GM10266 (cell line): Measurements from ENCODE around the gene ST6GALNAC4.

ENCODE experiments used
- DNase-seq: peaks from one replicate; pipeline ENCODE4 v3.0.0; 2012; ENCODE audit errors: extremely low spot score
- TF ChIP-seq, protein P1 (sequence below): IDR thresholded peaks from 2 replicates; pipeline ENCODE4 v1.5.1; 2012; ENCODE audit warnings: mild to moderate bottlenecking, low read depth; ENCODE audit not compliant: control insufficient read depth, insufficient read depth; ENCODE audit errors: missing control alignments

Gene ST6GALNAC4

GRCh38 chr9:127862075-127863011, 54.5 kb downstream of the ST6GALNAC4 start:
- peak; percentile 56 for DNase-seq
- TF ChIP-seq, protein P1, sequence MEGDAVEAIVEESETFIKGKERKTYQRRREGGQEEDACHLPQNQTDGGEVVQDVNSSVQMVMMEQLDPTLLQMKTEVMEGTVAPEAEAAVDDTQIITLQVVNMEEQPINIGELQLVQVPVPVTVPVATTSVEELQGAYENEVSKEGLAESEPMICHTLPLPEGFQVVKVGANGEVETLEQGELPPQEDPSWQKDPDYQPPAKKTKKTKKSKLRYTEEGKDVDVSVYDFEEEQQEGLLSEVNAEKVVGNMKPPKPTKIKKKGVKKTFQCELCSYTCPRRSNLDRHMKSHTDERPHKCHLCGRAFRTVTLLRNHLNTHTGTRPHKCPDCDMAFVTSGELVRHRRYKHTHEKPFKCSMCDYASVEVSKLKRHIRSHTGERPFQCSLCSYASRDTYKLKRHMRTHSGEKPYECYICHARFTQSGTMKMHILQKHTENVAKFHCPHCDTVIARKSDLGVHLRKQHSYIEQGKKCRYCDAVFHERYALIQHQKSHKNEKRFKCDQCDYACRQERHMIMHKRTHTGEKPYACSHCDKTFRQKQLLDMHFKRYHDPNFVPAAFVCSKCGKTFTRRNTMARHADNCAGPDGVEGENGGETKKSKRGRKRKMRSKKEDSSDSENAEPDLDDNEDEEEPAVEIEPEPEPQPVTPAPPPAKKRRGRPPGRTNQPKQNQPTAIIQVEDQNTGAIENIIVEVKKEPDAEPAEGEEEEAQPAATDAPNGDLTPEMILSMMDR = no peak

- TF ChIP-seq, protein P1 = no peak
- DNase-seq = no peak
Measured at GRCh38 chr9:127860779-127861178, 56.1 kb downstream of the ST6GALNAC4 start.

DNA sequence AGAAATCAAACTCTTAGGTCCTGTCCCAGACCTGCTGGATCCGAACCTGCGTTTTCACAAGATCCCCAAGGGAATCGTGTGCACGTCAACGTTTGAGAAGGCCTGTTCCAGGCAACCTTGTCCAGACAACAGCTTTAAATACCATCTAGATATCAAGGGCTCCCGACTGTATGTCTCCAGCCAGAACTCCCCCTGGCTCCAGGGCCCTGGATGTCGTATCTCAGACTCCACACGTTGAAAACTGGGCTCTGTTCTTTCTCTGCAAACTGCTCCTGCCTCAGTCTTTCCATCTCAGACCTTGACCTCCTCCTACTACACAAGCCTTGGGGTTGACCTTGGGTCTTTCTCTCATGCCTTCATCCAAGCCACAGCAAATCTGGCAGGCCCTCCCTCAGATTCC, 56.6 kb downstream of the ST6GALNAC4 start:
- TF ChIP-seq, protein P1 = no peak
- no peak for DNase-seq

DNA sequence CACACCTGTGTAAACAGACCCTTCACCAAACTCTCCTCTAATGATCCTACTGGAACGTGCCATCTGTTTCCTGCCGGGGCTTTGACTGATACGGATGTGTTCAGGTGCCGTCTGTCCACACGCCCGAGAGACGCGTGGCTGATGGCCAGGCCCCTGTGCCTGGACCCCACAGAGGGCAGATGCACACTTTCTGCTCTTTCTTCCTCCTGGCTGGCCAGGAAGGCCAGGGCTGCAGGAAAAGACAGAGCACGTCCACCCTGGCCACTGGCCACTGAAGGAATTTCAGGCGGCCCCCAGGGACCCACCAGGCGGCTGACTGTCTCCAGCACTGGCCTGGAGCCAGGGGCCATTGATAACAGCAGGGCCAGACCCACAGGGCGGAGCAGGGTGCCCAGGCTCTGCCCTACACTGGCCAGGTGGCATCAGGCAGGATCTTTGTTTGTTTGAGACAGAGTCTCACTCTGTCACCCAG, 58.8 kb downstream of the ST6GALNAC4 start:
- no peak for DNase-seq
- TF ChIP-seq, protein P1 = no peak
